SK-N-SH (cell line): ENCODE measurements around the gene CLMN.

Source experiments
- EP300 ChIP-seq, 2 experiments: IDR thresholded peaks; 2 replicates each; pipeline versions ENCODE4 v1.4.0 to v1.6.1; 2012; ENCODE audit warnings: borderline replicate concordance in 1 of 2, low read depth in 1 of 2, low read length in 1 of 2
- EZH2phosphoT487 ChIP-seq: fragments of 200-600 bp; sonication (generic); IDR thresholded peaks from 2 replicates; pipeline ENCODE4 v1.6.1; 2017; ENCODE audit warnings: low read depth, mixed run types, mild to moderate bottlenecking, antibody characterized with exemption, moderate library complexity, borderline replicate concordance
- GABPA ChIP-seq: IDR thresholded peaks from 2 replicates; pipeline ENCODE4 v1.4.0; 2012; ENCODE audit warnings: low read depth, mild to moderate bottlenecking
- RFX5 ChIP-seq: IDR thresholded peaks from 2 replicates; pipeline ENCODE4 v1.6.1; 2012; ENCODE audit warnings: mild to moderate bottlenecking, improper control_type of control experiment, low read length

- no peak for TF ChIP-seq GABPA
- TF ChIP-seq EP300 (IDR thresholded peaks at IDR 0.05; ENCODE audit: borderline replicate concordance in 1 of 2, low read depth in 1 of 2, low read length in 1 of 2) = no peak
- no peak for TF ChIP-seq EZH2phosphoT487
- no peak for TF ChIP-seq RFX5
These were observed 1.8 kb downstream of the CLMN start for GRCh38 chr14:95317817-95318343.
